ENCODE results near the gene KIF26B.

The KIF26B gene

DNA sequence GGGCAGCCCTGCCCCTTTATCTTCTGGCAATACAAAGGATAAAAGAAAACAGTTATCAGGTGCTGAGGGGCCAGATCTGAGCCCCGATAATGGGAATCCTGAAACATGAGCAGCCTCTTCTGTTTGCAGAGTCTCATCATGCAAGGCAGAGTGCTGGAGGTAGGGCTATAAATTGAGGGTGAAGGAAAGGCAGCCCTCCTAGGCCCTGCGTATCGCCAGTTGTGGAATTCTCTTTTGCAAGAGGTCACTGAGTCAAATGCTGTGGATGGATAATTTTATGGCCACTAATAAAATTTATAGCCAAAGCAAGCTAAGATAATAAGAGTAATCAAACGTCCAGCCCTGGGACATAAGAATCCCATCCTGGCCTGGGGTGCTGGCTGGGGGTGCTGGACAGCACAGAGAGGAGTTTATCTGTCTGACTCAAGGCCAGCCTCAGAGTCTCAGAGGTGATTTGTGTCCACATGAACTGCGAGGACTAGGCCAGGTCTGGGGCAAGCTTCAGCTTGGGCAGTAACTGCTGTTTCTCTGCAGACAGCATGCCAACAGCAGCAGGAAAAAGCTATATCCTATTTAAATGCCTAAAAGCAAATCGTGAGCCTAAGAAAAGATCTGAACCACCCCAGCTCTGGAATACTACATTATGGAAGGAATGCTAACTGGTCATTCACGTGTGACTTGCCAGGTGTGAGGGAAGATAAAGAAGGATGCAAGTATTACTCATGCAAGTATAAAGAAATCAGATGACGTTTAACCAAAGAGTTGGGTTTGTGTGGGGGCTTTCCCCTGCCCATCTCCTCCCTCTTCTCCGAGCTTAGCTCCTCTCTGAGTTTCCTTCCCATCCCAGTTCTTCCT is 254.8 kb downstream of the KIF26B start:
- no peaks in the 10 kb centered on the region for H3K36me3 ChIP-seq (ENCODE audit: insufficient read depth, low read length)
- no peaks in the 10 kb centered on the region for H3K9me3 ChIP-seq (ENCODE audit: control insufficient read depth, insufficient read depth, low read length)

DNA sequence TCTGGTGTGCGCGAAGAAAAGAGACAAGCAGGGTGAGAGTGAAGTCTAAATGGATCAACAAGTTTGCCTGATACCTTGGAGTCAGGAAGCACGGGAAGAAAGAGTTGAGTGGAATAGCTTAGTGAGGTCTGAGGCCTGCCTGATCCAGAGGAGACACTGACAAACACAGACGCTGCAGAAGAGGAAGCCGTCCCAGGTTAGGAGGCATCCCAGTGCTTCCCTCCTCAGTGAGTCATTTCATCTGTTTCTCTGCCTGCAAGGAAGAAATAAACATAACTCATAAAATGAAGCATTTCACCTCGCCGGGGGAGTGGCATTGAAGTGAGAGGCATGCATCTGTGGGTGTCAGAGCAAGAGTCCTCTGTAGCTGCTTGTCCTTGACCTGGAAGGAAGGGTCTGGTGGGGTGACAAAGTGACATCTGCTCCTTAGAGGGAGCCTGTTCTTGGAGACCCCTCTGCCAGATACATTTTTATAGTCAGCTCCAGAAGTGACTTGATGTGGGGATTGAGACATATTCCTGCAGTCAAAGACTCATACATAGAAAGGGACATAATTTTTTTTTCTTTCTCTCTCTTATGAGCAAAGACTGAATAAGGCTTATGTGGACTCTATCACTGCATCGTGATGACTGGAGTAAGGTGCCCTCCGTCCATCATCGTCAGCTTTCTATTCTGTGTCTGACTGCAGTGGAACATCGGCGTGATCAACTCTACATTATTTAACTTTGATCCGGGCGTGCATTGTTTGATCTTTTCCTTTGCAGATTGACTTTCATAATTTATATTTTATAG is 256.7 kb downstream of the KIF26B start:
- Histone ChIP-seq H3K4me1 (ENCODE audit: insufficient read depth, low read length) (no peaks in the 10 kb centered on the region), H3K9me3 (ENCODE audit: control insufficient read depth, insufficient read depth, low read length) (no peaks in the 10 kb centered on the region), H3K9ac (ENCODE audit: low read depth, low read length) (no peak overlapping the region), H3K36me3 (ENCODE audit: insufficient read depth, low read length) (no peaks in the 10 kb centered on the region)

More for the DNA sequence above, 254.8 kb downstream of the KIF26B start:
- H3K9ac ChIP-seq (ENCODE audit: low read depth, low read length): no peak overlapping the region
- peaks cover 4% of the 10 kb centered on the region; the same call in 1 of the 2 replicates for H3K4me1 ChIP-seq (ENCODE audit: insufficient read depth, low read length)

DNA sequence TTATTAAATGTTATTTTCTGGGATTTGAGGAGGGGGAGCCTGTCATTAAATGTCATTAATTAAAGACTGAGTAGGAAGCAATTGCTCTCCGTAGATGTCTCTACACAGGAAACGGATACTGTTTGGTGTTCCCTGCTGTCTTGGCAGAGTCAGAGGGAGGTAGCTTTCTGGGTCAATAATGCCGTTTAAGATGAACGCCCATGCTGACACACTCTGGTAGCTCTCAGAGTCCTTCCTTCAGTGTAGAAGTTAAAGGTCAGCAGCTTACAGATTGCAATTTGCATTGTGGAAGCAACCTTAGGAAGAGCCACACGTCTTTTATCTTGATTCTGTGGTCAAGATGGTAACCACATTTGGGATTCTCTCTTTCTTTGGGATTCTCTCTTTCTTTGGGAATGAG is 257.5 kb downstream of the KIF26B start:
- no peaks in the 10 kb centered on the region for H3K9me3 ChIP-seq (ENCODE audit: control insufficient read depth, insufficient read depth, low read length)
- H3K36me3 ChIP-seq (ENCODE audit: insufficient read depth, low read length): no peaks in the 10 kb centered on the region
- H3K4me1 ChIP-seq (ENCODE audit: insufficient read depth, low read length): no peaks in the 10 kb centered on the region
- no peak overlapping the region for H3K9ac ChIP-seq (ENCODE audit: low read depth, low read length)

DNA sequence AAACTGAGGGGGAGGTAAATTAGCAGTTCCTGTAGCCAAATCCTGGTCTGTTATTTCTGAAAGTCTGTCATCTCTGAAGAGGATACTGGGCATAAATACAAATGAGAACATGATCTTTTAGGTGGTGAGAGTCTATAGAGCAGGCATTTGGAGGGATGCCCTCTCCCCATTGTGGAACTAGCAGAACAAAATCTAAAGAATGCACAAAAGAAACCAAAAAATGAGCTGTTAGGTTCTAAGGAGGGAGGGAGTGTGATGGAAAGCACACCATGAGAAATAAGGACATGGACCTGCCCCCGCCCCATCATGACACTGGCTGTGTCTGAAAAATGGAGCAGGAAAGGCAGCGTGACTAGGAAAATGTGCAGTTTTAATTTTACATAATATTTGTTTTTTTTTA is 262.0 kb downstream of the KIF26B start:
- H3K9ac ChIP-seq (ENCODE audit: low read depth, low read length): no peak overlapping the region
- H3K36me3 ChIP-seq (ENCODE audit: insufficient read depth, low read length): no peaks in the 10 kb centered on the region
- no peaks in the 10 kb centered on the region for H3K9me3 ChIP-seq (ENCODE audit: control insufficient read depth, insufficient read depth, low read length)
- H3K4me1 ChIP-seq (ENCODE audit: insufficient read depth, low read length): no peaks in the 10 kb centered on the region

DNA sequence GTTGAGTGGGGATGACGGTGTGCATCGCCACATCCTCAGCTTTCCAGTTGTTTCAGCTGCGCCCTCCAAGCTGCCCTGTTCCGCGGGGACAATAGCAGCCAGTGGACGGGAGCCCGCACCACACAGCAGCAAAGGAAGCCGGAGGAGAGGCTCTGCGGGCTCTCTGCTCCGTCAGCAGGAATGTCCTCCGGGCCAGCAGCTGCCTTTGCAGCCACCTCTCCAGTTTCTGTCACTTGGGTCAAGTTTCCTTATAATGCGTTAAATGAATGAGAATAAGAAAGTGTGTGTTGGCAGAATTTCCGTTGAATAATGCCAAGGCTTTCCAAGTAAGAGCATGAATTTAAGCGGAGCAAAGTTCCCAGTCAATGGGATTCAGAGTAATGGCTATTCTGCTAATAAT is 263.3 kb downstream of the KIF26B start:
- no peaks in the 10 kb centered on the region for H3K36me3 ChIP-seq (ENCODE audit: insufficient read depth, low read length)
- H3K9ac ChIP-seq (ENCODE audit: low read depth, low read length): no peak overlapping the region
- no peaks in the 10 kb centered on the region for H3K4me1 ChIP-seq (ENCODE audit: insufficient read depth, low read length)
- H3K9me3 ChIP-seq (ENCODE audit: control insufficient read depth, insufficient read depth, low read length): no peaks in the 10 kb centered on the region

DNA sequence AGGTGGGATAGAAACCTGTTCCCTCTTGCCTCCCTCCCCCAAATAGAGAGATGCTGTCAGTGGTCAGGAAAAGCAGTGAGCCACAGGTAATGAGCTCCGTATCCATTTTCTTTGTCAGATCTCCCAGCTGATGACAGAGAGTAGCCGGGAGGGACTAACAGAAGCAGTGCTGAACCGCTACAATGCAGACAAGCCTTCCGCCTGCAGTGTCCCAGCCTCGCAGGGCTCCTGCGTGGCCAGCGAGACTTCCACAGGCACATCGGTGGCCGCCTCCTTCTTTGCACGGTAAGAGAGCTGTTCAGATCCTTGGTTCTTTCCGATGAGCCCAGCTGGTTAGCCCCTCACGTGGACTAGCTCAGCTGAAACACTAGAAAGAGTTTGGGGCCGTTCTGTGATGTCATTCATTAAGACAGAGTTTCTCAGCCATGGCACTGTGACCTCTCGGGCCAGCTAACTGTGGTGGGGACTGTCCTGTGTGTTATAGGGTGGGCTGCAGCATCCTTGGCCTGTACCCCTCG is 264.7 kb downstream of the KIF26B start:
- Histone ChIP-seq H3K36me3 (ENCODE audit: insufficient read depth, low read length) (no peaks in the 10 kb centered on the region), H3K4me1 (ENCODE audit: insufficient read depth, low read length) (no peaks in the 10 kb centered on the region), H3K9me3 (ENCODE audit: control insufficient read depth, insufficient read depth, low read length) (no peaks in the 10 kb centered on the region), H3K9ac (ENCODE audit: low read depth, low read length) (no peak overlapping the region)

DNA sequence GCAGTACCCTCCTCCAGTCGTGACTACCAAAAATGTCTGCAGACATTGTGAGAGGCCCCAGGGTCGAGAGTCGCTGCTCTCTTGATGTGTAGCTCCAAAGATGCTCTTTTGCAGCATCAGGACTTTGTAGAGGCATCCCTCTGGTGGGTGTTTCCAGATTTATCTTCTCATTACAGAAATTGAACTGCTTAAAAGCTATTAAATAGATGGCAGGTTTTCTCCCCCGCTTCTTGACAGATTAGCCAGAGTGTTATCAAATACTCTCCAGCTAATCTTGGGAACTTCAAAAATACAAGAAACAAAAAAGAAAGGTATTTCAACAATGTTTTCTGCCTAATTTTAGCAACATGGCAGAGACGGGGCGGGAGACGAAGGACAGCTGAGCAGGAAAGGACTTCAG is 265.2 kb downstream of the KIF26B start:
- no peak overlapping the region for H3K9ac ChIP-seq (ENCODE audit: low read depth, low read length)
- no peaks in the 10 kb centered on the region for H3K9me3 ChIP-seq (ENCODE audit: control insufficient read depth, insufficient read depth, low read length)
- no peaks in the 10 kb centered on the region for H3K36me3 ChIP-seq (ENCODE audit: insufficient read depth, low read length)
- H3K4me1 ChIP-seq (ENCODE audit: insufficient read depth, low read length): no peaks in the 10 kb centered on the region

DNA sequence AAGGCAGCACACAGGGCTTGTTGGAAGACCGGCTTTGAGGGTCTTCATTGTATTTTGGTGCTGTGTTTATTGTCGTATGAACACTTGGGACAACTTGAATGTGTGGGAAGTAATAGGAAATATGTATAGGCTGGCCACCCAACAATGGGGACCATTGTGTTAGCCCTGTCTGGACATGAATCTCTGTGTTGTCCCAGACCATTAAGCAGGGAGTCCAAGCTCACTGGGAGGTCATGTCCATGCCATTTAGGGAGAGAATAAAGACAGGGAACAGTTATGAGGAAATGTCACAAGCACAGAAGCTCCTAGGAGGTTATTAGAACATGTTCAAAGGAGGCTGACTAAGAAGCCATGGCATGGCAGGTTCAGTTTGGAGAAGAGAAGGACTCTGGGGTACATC is 266.1 kb downstream of the KIF26B start:
- Histone ChIP-seq H3K36me3 (ENCODE audit: insufficient read depth, low read length) (no peaks in the 10 kb centered on the region), H3K9me3 (ENCODE audit: control insufficient read depth, insufficient read depth, low read length) (no peaks in the 10 kb centered on the region), H3K9ac (ENCODE audit: low read depth, low read length) (no peak overlapping the region), H3K4me1 (ENCODE audit: insufficient read depth, low read length) (no peaks in the 10 kb centered on the region)

DNA sequence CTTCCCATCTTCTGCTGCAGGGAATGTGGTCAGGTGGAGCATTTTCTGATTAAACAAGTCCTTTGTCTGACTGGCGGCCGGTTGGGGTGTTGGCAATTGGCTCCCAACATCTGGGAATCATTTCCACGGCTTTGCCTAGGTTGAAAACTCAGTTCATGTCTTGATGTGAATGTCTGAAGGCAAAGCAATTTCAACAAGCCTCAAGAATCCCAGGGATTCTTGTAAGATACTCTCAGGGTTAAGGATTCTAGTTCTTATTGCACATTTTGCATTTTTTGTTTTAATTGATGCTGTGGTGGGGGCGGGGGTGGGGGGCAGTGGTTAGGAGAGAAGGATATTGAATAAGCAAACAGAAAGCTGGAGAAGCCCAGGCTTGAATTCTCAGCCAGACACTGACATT is 273.9 kb downstream of the KIF26B start:
- no peaks in the 10 kb centered on the region for H3K36me3 ChIP-seq (ENCODE audit: insufficient read depth, low read length)
- no peak overlapping the region for H3K9ac ChIP-seq (ENCODE audit: low read depth, low read length)
- no peaks in the 10 kb centered on the region for H3K9me3 ChIP-seq (ENCODE audit: control insufficient read depth, insufficient read depth, low read length)
- no peaks in the 10 kb centered on the region for H3K4me1 ChIP-seq (ENCODE audit: insufficient read depth, low read length)

DNA sequence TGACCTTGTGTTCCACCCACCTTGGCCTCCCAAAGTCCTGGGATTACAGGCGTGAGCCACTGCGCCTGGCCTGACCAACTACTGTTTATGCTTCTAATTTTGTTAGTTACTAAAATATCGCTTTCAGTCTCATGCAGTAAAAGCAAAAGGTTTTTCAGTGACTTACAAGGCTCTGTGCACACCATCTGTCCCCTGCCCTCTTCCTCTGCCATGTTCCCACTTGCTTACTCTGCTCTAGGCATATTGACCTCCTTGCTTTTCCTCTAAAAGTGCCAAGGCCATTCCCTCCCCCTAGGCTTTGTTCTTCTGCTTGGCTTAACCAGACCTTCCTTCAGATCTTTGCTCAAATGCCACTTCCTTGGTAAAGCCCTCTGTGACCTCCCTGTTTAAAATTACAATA is 276.9 kb downstream of the KIF26B start:
- no peaks in the 10 kb centered on the region for H3K9me3 ChIP-seq (ENCODE audit: control insufficient read depth, insufficient read depth, low read length)
- H3K4me1 ChIP-seq (ENCODE audit: insufficient read depth, low read length): no peaks in the 10 kb centered on the region
- H3K36me3 ChIP-seq (ENCODE audit: insufficient read depth, low read length): no peaks in the 10 kb centered on the region
- H3K9ac ChIP-seq (ENCODE audit: low read depth, low read length): no peak overlapping the region

DNA sequence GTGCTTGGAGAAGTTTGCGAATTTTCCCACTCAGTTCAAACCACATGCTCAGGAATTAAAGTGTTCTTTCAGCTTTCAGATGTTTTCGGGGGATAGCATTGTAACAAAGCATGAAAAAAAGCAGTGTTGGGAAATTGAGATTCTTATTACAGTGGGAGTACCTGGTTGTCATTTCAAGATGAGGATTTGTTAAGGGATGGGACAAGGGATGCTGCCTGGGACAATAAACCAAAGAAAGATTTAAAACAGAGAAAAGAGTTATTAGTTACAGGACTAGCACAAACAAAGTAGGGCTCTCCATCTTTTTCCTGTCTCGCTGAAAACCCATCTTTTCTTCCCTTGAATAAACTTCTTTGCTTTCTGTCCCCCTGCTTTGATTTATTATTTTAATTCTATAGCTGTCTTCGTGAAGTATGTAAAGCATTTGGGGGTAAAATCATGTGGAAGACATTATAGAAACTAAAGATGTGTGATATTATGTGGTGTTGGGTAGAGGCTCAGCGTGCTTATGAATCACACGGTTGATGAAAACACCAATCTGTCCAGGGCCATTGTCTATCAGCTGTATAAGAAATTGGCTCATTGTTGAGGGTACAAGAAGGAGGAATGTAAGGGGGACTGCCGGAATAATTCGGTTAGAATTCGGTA is 277.6 kb downstream of the KIF26B start:
- Histone ChIP-seq H3K36me3 (ENCODE audit: insufficient read depth, low read length) (no peaks in the 10 kb centered on the region), H3K9ac (ENCODE audit: low read depth, low read length) (no peak overlapping the region), H3K4me1 (ENCODE audit: insufficient read depth, low read length) (no peaks in the 10 kb centered on the region), H3K9me3 (ENCODE audit: control insufficient read depth, insufficient read depth, low read length) (no peaks in the 10 kb centered on the region)

DNA sequence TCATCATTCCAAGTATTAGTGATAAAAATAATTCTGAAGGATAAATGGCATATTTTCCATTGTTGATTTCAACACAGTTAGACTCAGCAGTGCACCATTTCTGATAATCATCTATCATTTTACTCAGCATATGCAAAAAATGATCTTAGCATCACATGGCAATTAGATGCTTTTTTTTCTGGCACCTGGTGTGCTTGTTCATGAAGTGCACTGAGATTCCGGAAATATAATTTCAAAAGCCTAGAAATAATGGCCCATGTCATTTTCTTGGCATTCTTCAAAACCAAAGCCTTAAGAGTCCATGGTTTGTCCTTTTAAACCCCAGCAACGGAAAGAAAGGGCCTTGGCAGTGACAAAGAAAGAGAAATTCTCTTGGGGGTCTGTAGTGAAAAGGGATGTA is 278.8 kb downstream of the KIF26B start:
- Histone ChIP-seq H3K4me1 (ENCODE audit: insufficient read depth, low read length) (no peaks in the 10 kb centered on the region), H3K36me3 (ENCODE audit: insufficient read depth, low read length) (no peaks in the 10 kb centered on the region), H3K9ac (ENCODE audit: low read depth, low read length) (no peak overlapping the region), H3K9me3 (ENCODE audit: control insufficient read depth, insufficient read depth, low read length) (no peaks in the 10 kb centered on the region)

DNA sequence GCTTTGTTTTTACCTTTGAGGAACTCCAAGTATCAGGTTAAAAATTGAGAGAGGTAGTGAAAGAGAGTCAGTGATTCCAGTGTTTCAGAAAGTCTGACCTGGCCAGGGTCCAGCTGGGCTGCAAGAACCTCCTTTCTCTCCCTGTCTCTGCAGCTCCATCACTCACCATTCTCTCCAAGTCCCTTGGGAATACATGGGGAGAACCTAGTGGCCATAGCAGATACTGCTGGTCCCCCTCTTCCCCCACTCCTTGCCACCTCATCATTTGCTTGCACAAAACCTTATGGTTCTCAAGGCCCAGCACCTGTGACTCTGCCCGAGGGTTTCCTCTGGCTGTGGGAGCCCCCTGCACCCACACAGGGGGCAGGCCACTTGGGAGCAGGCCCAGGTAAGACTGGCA is 279.5 kb downstream of the KIF26B start:
- H3K9ac ChIP-seq (ENCODE audit: low read depth, low read length): no peak overlapping the region

DNA sequence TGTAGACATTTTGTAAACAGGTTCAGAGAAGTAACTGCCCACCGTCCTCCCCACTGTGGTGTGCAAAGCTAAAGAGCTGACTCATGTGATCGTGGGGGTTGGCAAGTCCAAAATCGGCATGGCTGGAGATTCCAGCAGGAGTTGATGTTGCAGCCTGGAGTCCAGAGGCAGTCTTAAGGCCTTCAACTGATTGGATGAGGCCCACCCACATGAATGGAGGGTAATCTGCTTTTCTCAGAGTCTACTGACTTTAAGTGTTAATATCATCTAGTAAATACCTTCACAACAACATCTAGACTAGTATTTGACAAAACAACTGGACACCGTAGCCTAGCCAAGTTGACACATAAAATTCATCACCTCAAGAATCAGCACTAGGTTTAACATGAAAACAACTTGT is 281.6 kb downstream of the KIF26B start:
- Histone ChIP-seq H3K9ac (ENCODE audit: low read depth, low read length) (no peak overlapping the region), H3K9me3 (ENCODE audit: control insufficient read depth, insufficient read depth, low read length) (no peaks in the 10 kb centered on the region), H3K36me3 (ENCODE audit: insufficient read depth, low read length) (no peaks in the 10 kb centered on the region), H3K4me1 (ENCODE audit: insufficient read depth, low read length) (no peaks in the 10 kb centered on the region)

More for the DNA sequence above, 279.5 kb downstream of the KIF26B start:
- Histone ChIP-seq H3K4me1 (ENCODE audit: insufficient read depth, low read length) (no peaks in the 10 kb centered on the region), H3K36me3 (ENCODE audit: insufficient read depth, low read length) (no peaks in the 10 kb centered on the region), H3K9me3 (ENCODE audit: control insufficient read depth, insufficient read depth, low read length) (no peaks in the 10 kb centered on the region)

Data from ES-I3 (cell line).